Mesothelial cell of epicardium (in vitro differentiated cells): Measurements from ENCODE around the gene MOGAT1. TPM values are rescaled to one million over a fixed set of nuclear protein-coding genes. Genes with fewer than 3 reads are reported as not detected.

ENCODE experiments used
- DNase-seq, 2 experiments: peaks; one replicate each; pipeline ENCODE4 v3.0.0; 2021; ENCODE audit warnings: low spot score in 2 of 2; ENCODE audit not compliant: unreplicated experiment in 2 of 2
- H3K27ac Mint-ChIP-seq: 2 replicates; pipeline ENCODE4 v1.8.0; 2021; ENCODE audit warnings: mixed read lengths
- H3K27me3 Mint-ChIP-seq: 2 replicates; pipeline ENCODE4 v1.8.0; 2021; ENCODE audit warnings: low read depth, mixed read lengths
- H3K36me3 Mint-ChIP-seq: 2 replicates; pipeline ENCODE4 v1.8.0; 2021; ENCODE audit warnings: mixed read lengths
- H3K4me1 Mint-ChIP-seq: 2 replicates; pipeline ENCODE4 v1.8.0; 2021; ENCODE audit warnings: mixed read lengths
- H3K4me3 Mint-ChIP-seq: 2 replicates; pipeline ENCODE4 v1.8.0; 2021; ENCODE audit warnings: mild to moderate bottlenecking, moderate library complexity, mixed read lengths
- H3K9me3 Mint-ChIP-seq: 2 replicates; pipeline ENCODE4 v1.8.0; 2021; ENCODE audit warnings: mixed read lengths
- CTCF ChIP-seq: fragments of 200-600 bp; sonication (generic); IDR thresholded peaks from one replicate; pipeline ENCODE4 v1.5.0; 2021; ENCODE audit warnings: antibody characterized with exemption; ENCODE audit not compliant: unreplicated experiment
- total RNA-seq: library from RNA; stranded (reverse); gene quantifications from 3 replicates; pipeline ENCODE4 v1.2.1, GENCODE V29; 2021

MOGAT1 gene
- total RNA-seq, 1 donor from 2014 or later = not detected

- Mint-ChIP-seq H3K36me3 (no peaks in the 10 kb centered on the region), H3K4me1 (peaks cover 14% of the 10 kb centered on the region), H3K27me3 (no peaks in the 10 kb centered on the region), H3K27ac (no peak overlapping the region), H3K9me3 (peaks cover 9% of the 10 kb centered on the region), H3K4me3 (no peak overlapping the region)
- DNase-seq = no peak
- no peak for TF ChIP-seq CTCF
Observed at GRCh38 chr2:222732489-222733178, 61.2 kb downstream of the MOGAT1 start.

- Mint-ChIP-seq H3K36me3 (no peaks in the 10 kb centered on the region), H3K27me3 (no peaks in the 10 kb centered on the region), H3K27ac (no peak overlapping the region), H3K4me1 (peaks cover 14% of the 10 kb centered on the region), H3K9me3 (peaks cover 13% of the 10 kb centered on the region), H3K4me3 (no peak overlapping the region)
- no peak for DNase-seq
- no peak for TF ChIP-seq CTCF
Observed at GRCh38 chr2:222733470-222733845, 62.0 kb downstream of the MOGAT1 start.

- Mint-ChIP-seq H3K9me3 (peaks cover 14% of the 10 kb centered on the region), H3K27me3 (no peaks in the 10 kb centered on the region), H3K4me3 (no peak overlapping the region), H3K4me1 (peaks cover 14% of the 10 kb centered on the region), H3K27ac (no peak overlapping the region), H3K36me3 (no peaks in the 10 kb centered on the region)
- no peak for DNase-seq
- TF ChIP-seq CTCF = no peak
Observed at GRCh38 chr2:222733846-222734702, 62.6 kb downstream of the MOGAT1 start.

GRCh38 chr2:222734703-222735014 lies 63.2 kb downstream of the MOGAT1 start:
- Mint-ChIP-seq H3K4me1 (peaks cover 14% of the 10 kb centered on the region), H3K27me3 (no peaks in the 10 kb centered on the region), H3K4me3 (no peak overlapping the region), H3K36me3 (no peaks in the 10 kb centered on the region), H3K9me3 (peaks cover 14% of the 10 kb centered on the region), H3K27ac (no peak overlapping the region)
- no peak for DNase-seq
- TF ChIP-seq CTCF = no peak

- peaks cover 11% of the 10 kb centered on the region for H3K9me3 Mint-ChIP-seq
- H3K36me3 Mint-ChIP-seq = no peaks in the 10 kb centered on the region
- no peak overlapping the region for H3K4me3 Mint-ChIP-seq
- TF ChIP-seq CTCF = no peak
- DNase-seq = no peak
- peaks cover 14% of the 10 kb centered on the region for H3K4me1 Mint-ChIP-seq
- no peaks in the 10 kb centered on the region for H3K27me3 Mint-ChIP-seq
- no peak overlapping the region for H3K27ac Mint-ChIP-seq
Observed at GRCh38 chr2:222736301-222736700, 64.8 kb downstream of the MOGAT1 start.
